ENCODE data around the gene SCNN1G.

DNA sequence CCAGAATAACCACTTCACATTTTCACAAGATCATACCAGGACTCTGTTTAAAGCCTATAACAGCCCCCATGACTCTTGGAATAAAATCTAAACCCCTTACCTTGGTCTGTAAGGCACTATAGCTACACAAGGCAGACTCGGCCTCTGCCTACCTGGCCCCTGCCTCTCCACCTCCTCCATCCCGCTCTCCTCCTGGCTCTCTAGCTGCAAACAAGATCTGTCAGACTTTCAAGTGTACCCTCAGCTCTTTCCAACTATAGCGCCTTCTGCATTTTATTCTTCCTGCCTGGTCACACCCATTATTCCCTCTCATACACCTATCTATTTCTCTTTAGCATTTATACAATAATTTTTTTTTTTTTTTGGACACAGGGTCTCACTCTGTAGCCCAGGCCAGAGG, 41.5 kb upstream of the SCNN1G start:
- TF ChIP-seq CTCF (IDR thresholded peaks at IDR 0.05 in 2 of 3, conservative IDR thresholded peaks at IDR 0.05 in 1 of 3; ENCODE audit: borderline replicate concordance in 1 of 3, insufficient read depth in 1 of 3, low read depth in 2 of 3, low read length in 2 of 3) (no peak), SRF (IDR thresholded peaks at IDR 0.05; ENCODE audit: low read depth) (no peak)

Data from HCT116 (cell line).